Stimulated activated naive CD8-positive, alpha-beta T cell treated with anti-CD3 and anti-CD28 coated beads, Interleukin-15, Interleukin-2, amounts not matched to agents 100 ng/mL and 50 ng/mL, for 24 hours (primary cell): Measurements from ENCODE around the gene PLCH1.

Source experiments
- H3K27ac Mint-ChIP-seq: one replicate; pipeline ENCODE4 v1.8.0; 2021; ENCODE audit warnings: mild to moderate bottlenecking, mixed read lengths
- H3K27me3 Mint-ChIP-seq: one replicate; pipeline ENCODE4 v1.8.0; 2021; ENCODE audit warnings: mixed read lengths
- H3K36me3 Mint-ChIP-seq: one replicate; pipeline ENCODE4 v1.8.0; 2021; ENCODE audit warnings: low read depth, mixed read lengths
- H3K4me1 Mint-ChIP-seq: one replicate; pipeline ENCODE4 v1.8.0; 2021; ENCODE audit warnings: low read depth, mixed read lengths
- H3K4me3 Mint-ChIP-seq: one replicate; pipeline ENCODE4 v1.8.0; 2021; ENCODE audit warnings: mild to moderate bottlenecking, mixed read lengths
- H3K9me3 Mint-ChIP-seq: one replicate; pipeline ENCODE4 v1.8.0; 2021; ENCODE audit warnings: mixed read lengths

Gene PLCH1

DNA sequence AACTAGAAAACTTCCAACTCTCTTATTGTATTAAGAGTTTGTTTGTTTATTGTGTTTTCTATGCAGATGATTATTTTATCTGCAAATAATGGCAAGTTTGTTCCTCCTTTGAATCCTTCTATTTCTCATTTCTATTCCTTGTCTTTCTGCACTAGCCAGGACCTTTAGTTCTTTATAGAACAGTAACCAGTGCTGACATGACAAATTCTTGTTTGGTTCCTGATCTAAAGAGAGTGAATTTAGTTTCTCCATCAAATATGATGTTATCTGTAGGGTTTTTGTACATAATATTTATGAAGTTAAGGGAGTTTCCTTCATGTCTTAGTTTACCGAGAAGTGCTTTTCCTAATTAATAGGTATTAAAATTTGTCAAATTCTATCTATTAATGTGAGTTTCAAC, 350.6 kb downstream of the PLCH1 start:
- H3K4me1 Mint-ChIP-seq, result no peaks in the 10 kb centered on the region
- no peak overlapping the region for H3K4me3 Mint-ChIP-seq
- H3K27me3 Mint-ChIP-seq, result no peaks in the 10 kb centered on the region
- H3K27ac Mint-ChIP-seq, result no peak overlapping the region
- no peaks in the 10 kb centered on the region for H3K36me3 Mint-ChIP-seq
- H3K9me3 Mint-ChIP-seq, result peaks cover 4% of the 10 kb centered on the region

- H3K36me3 Mint-ChIP-seq, result no peaks in the 10 kb centered on the region
- H3K27ac Mint-ChIP-seq, result no peak overlapping the region
- H3K4me1 Mint-ChIP-seq, result no peaks in the 10 kb centered on the region
- no peaks in the 10 kb centered on the region for H3K27me3 Mint-ChIP-seq
- H3K9me3 Mint-ChIP-seq, result peaks cover 4% of the 10 kb centered on the region
- no peak overlapping the region for H3K4me3 Mint-ChIP-seq
Measured at GRCh38 chr3:155393316-155393715, 351.6 kb downstream of the PLCH1 start.

- H3K4me3 Mint-ChIP-seq, result no peak overlapping the region
- H3K4me1 Mint-ChIP-seq, result no peaks in the 10 kb centered on the region
- no peaks in the 10 kb centered on the region for H3K27me3 Mint-ChIP-seq
- H3K9me3 Mint-ChIP-seq, result peaks cover 4% of the 10 kb centered on the region
- H3K27ac Mint-ChIP-seq, result no peak overlapping the region
- no peaks in the 10 kb centered on the region for H3K36me3 Mint-ChIP-seq
Measured at GRCh38 chr3:155392138-155392537, 352.7 kb downstream of the PLCH1 start.

DNA sequence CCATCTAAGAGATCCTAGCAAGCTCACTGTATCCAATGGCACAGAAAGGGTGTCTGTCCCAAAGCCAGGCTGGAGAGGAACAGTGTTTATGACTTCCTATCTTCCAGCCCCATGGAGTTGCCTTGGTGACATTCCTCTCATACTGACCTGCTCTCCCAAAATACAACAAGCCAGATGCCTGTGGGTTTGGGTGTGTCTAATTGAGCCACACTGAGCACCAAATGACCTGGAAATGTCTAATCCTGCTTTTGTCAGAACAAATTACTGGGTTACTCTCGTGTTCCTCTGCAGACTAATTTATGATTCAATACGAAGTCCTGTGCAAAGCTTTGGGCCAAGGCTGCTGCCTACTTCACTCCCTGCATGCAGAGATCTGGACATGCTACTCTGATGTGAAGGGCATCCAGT, 353.3 kb downstream of the PLCH1 start:
- no peak overlapping the region for H3K27ac Mint-ChIP-seq
- no peaks in the 10 kb centered on the region for H3K36me3 Mint-ChIP-seq
- H3K27me3 Mint-ChIP-seq, result no peaks in the 10 kb centered on the region
- peaks cover 4% of the 10 kb centered on the region for H3K9me3 Mint-ChIP-seq
- no peaks in the 10 kb centered on the region for H3K4me1 Mint-ChIP-seq
- H3K4me3 Mint-ChIP-seq, result no peak overlapping the region

DNA sequence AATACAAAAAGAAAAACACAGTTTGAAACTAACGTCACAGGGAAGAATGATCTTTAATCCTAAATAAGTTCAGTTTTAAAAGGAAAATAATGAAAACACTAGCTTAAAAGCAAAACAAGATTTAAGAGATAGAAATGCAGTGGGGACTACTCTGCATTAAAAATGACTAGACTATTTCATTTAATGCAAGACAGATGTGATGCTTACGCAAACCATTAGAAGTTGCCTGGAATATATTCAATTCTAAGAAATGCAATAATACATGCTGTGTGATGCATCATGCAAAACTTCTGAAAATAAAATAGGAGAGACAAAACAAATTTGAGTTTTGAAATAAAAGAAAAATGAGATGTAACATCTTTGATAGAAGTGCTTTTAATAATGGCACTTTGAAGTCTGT, 353.8 kb downstream of the PLCH1 start:
- H3K27me3 Mint-ChIP-seq, result no peaks in the 10 kb centered on the region
- no peak overlapping the region for H3K4me3 Mint-ChIP-seq
- no peaks in the 10 kb centered on the region for H3K36me3 Mint-ChIP-seq
- no peaks in the 10 kb centered on the region for H3K4me1 Mint-ChIP-seq
- H3K9me3 Mint-ChIP-seq, result peaks cover 4% of the 10 kb centered on the region
- no peak overlapping the region for H3K27ac Mint-ChIP-seq

GRCh38 chr3:155390351-155390750, 354.5 kb downstream of the PLCH1 start:
- no peaks in the 10 kb centered on the region for H3K4me1 Mint-ChIP-seq
- H3K27me3 Mint-ChIP-seq, result no peaks in the 10 kb centered on the region
- H3K36me3 Mint-ChIP-seq, result no peaks in the 10 kb centered on the region

GRCh38 chr3:155388417-155388816, 356.5 kb downstream of the PLCH1 start:
- no peaks in the 10 kb centered on the region for H3K36me3 Mint-ChIP-seq
- H3K4me3 Mint-ChIP-seq, result no peak overlapping the region
- no peak overlapping the region for H3K27ac Mint-ChIP-seq
- no peaks in the 10 kb centered on the region for H3K27me3 Mint-ChIP-seq
- H3K4me1 Mint-ChIP-seq, result no peaks in the 10 kb centered on the region
- no peaks in the 10 kb centered on the region for H3K9me3 Mint-ChIP-seq

More at GRCh38 chr3:155390351-155390750, 354.5 kb downstream of the PLCH1 start:
- Mint-ChIP-seq H3K9me3 (peaks cover 2% of the 10 kb centered on the region), H3K27ac (no peak overlapping the region), H3K4me3 (no peak overlapping the region)

GRCh38 chr3:155387571-155387970, 357.3 kb downstream of the PLCH1 start:
- Mint-ChIP-seq H3K4me3 (no peak overlapping the region), H3K4me1 (no peaks in the 10 kb centered on the region), H3K9me3 (no peaks in the 10 kb centered on the region), H3K27ac (no peak overlapping the region), H3K27me3 (no peaks in the 10 kb centered on the region), H3K36me3 (no peaks in the 10 kb centered on the region)

- Mint-ChIP-seq H3K27ac (no peak overlapping the region), H3K36me3 (no peaks in the 10 kb centered on the region), H3K4me1 (no peaks in the 10 kb centered on the region), H3K9me3 (no peaks in the 10 kb centered on the region), H3K27me3 (no peaks in the 10 kb centered on the region), H3K4me3 (no peak overlapping the region)
Measured at GRCh38 chr3:155386919-155387318, 358.0 kb downstream of the PLCH1 start.

DNA sequence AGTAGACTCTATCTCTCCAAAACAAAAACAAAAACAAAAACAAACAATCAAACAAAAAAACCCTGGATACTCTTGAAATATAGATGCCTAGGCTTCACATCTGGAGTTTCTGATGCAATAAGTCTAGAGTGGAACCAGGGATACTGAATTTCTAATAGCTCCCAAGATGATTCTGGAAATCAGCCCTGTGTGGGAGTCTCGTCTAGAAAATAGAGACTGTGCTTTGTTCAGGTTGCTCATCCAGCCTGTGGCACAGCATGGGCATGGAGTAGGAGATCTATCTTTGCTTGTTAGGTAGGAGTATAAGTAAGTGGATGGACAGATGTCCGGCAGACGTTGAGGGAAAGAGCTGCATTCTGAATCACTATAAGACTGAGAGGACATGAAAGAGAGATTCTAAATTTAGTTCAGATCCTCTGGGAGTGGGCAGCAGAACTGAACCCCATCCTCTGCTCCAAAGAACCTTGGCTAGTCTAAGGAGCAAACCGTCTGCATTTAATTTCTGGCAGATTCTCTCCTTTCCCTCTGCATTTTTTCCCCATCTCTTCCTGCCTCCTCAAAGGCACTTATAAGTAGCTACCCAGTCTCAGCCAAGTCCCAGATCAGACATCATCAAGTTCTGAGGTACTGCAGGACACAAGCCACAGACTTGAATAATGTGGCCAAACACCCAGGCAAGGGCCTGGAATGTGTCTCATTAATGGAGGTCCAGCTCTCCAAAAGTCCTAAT, 358.8 kb downstream of the PLCH1 start:
- Mint-ChIP-seq H3K27me3 (no peaks in the 10 kb centered on the region), H3K4me3 (no peak overlapping the region)

GRCh38 chr3:155382396-155383042, 362.4 kb downstream of the PLCH1 start:
- Mint-ChIP-seq H3K27me3 (no peaks in the 10 kb centered on the region), H3K9me3 (no peaks in the 10 kb centered on the region), H3K4me1 (no peaks in the 10 kb centered on the region), H3K36me3 (no peaks in the 10 kb centered on the region), H3K4me3 (no peak overlapping the region), H3K27ac (no peak overlapping the region)

More for the DNA sequence above, 358.8 kb downstream of the PLCH1 start:
- H3K27ac Mint-ChIP-seq, result no peak overlapping the region
- no peaks in the 10 kb centered on the region for H3K4me1 Mint-ChIP-seq
- no peaks in the 10 kb centered on the region for H3K9me3 Mint-ChIP-seq
- no peaks in the 10 kb centered on the region for H3K36me3 Mint-ChIP-seq

- no peaks in the 10 kb centered on the region for H3K27me3 Mint-ChIP-seq
- H3K9me3 Mint-ChIP-seq, result no peaks in the 10 kb centered on the region
- H3K27ac Mint-ChIP-seq, result no peak overlapping the region
- H3K4me1 Mint-ChIP-seq, result no peaks in the 10 kb centered on the region
- no peaks in the 10 kb centered on the region for H3K36me3 Mint-ChIP-seq
- no peak overlapping the region for H3K4me3 Mint-ChIP-seq
Measured at GRCh38 chr3:155377847-155378246, 367.0 kb downstream of the PLCH1 start.

- no peaks in the 10 kb centered on the region for H3K36me3 Mint-ChIP-seq
- H3K27ac Mint-ChIP-seq, result no peak overlapping the region
- H3K27me3 Mint-ChIP-seq, result no peaks in the 10 kb centered on the region
- no peak overlapping the region for H3K4me3 Mint-ChIP-seq
- no peaks in the 10 kb centered on the region for H3K9me3 Mint-ChIP-seq
- H3K4me1 Mint-ChIP-seq, result no peaks in the 10 kb centered on the region
Measured at GRCh38 chr3:155377071-155377470, 367.8 kb downstream of the PLCH1 start.

DNA sequence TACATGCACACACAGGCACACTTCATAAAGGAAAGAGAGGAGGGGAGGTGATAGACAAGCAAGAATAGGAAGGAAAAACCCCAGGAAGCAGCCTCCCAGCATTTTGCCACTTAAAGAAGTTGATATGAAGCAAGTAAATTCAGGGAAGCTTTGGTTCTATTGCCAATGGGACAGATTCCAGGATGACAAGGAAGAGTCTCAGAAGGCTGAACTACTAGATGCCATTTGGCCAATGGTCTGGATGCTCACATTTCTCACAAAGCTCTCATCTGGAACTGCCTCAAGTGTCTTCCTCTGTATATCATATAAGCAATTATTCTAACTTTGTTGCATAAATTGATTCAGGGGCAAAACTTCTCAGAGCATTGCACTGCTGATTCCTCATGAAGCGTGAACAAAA, 372.6 kb downstream of the PLCH1 start:
- Mint-ChIP-seq H3K27me3 (no peaks in the 10 kb centered on the region), H3K27ac (no peak overlapping the region), H3K36me3 (no peaks in the 10 kb centered on the region), H3K4me3 (no peak overlapping the region), H3K4me1 (no peaks in the 10 kb centered on the region), H3K9me3 (no peaks in the 10 kb centered on the region)

- Mint-ChIP-seq H3K27ac (no peak overlapping the region), H3K9me3 (no peaks in the 10 kb centered on the region), H3K4me3 (no peak overlapping the region), H3K36me3 (no peaks in the 10 kb centered on the region), H3K27me3 (no peaks in the 10 kb centered on the region), H3K4me1 (no peaks in the 10 kb centered on the region)
Measured at GRCh38 chr3:155370764-155371503, 373.9 kb downstream of the PLCH1 start.
